Right lobe of liver (tissue), 6 donors: Measurements from ENCODE around the gene NAGLU. TPM values are rescaled to one million over a fixed set of nuclear protein-coding genes. Genes with fewer than 3 reads are reported as not detected.

Source experiments
- ATAC-seq, 4 donors: fragments of 200-7000 bp; cut with Tn5 transposase; one replicate each; pipeline ENCODE4 v1.9.1; 2020; ENCODE audit warnings: mild to moderate bottlenecking in 4 of 4, moderate library complexity in 4 of 4
- DNase-seq, 3 donors: peaks; one replicate each; pipeline ENCODE4 v3.0.0-alpha.2; 2020
- H3K27ac ChIP-seq, 3 donors: fragments of 200-600 bp; one replicate each; pipeline ENCODE4 v1.8.0; 2022
- H3K27me3 ChIP-seq, 2 donors: fragments of 200-600 bp; one replicate each; pipeline ENCODE4 v1.8.0; 2022
- H3K36me3 ChIP-seq, 4 donors: fragments of 200-600 bp; sonication (generic) in 1 of 4; one replicate each; pipeline versions ENCODE4 v1.5.1 to v1.8.0; 2017 to 2022; ENCODE audit warnings: control low read depth in 1 of 4
- H3K4me1 ChIP-seq, 4 donors: fragments of 200-600 bp; sonication (generic) in 1 of 4; one replicate each; pipeline versions ENCODE4 v1.5.1 to v1.8.0; 2017 to 2022; ENCODE audit warnings: control low read depth in 1 of 4
- H3K4me3 ChIP-seq, 3 donors: fragments of 200-600 bp; one replicate each; pipeline ENCODE4 v1.8.0; 2022
- H3K9me3 ChIP-seq, 4 donors: fragments of 200-600 bp; sonication (generic) in 1 of 4; one replicate each; pipeline versions ENCODE4 v1.5.1 to v1.8.0; 2017 to 2022; ENCODE audit warnings: control low read depth in 1 of 4
- POLR2A ChIP-seq: fragments of 450-650 bp; IDR thresholded peaks from one replicate; pipeline ENCODE4 v1.6.1; 2017; ENCODE audit warnings: antibody characterized with exemption, mild to moderate bottlenecking
- WGBS: methylation state at CpG from one replicate; pipeline ENCODE4 v1.1.6; 2018; ENCODE audit warnings: low coverage, low lambda C conversion rate; ENCODE audit not compliant: insufficient coverage; ENCODE audit errors: missing lambda C conversion rate; 5-methylcytosine and 5-hydroxymethylcytosine counted together
- intact Hi-C, 2 donors: fragments of 100-400 bp; cut with DNase I; formaldehyde crosslinking; loops; one replicate each; pipeline versions ENCODE4 v1.11.2 to v1.14.1; 2022
- total RNA-seq, 6 experiments: library from RNA; depleted of rRNA in 2 of 6; stranded (reverse); fragments of >200 nt in 2 of 6; fragmentation: NEBNext Ultra II Directional in 3 of 6; extraction: Animal tissue kit (Norgen Biotek cat#: 25700) in 3 of 6; gene quantifications; one replicate each; pipeline versions ENCODE4 v1.1.0 to v1.2.4, GENCODE V29; 2016 to 2023
- TF ChIP-seq, protein P1 (sequence below), 4 donors: fragments of 200-600 bp in 3 of 4; fragments of 450-650 bp in 1 of 4; IDR thresholded peaks; one replicate each; pipeline versions ENCODE4 v1.5.1 to v1.8.0; 2016 to 2022; ENCODE audit warnings: antibody characterized with exemption in 4 of 4, mild to moderate bottlenecking in 2 of 4
- donor health status: DM: no; HTN: yes; CAD: no.
- donor health status: DM: no; HTN: no; CAD: no.
- donor health status: DM: no; HTN: no; CAD: no.
- donor health status: DM: no; HTN: yes; CAD: no.
- donor health status: DM: no; HTN: yes; CAD: no.

NAGLU gene
- total RNA-seq, 6 experiments from 2014 or later: 36.4 to 81.6 (median 43.7) TPM

DNA sequence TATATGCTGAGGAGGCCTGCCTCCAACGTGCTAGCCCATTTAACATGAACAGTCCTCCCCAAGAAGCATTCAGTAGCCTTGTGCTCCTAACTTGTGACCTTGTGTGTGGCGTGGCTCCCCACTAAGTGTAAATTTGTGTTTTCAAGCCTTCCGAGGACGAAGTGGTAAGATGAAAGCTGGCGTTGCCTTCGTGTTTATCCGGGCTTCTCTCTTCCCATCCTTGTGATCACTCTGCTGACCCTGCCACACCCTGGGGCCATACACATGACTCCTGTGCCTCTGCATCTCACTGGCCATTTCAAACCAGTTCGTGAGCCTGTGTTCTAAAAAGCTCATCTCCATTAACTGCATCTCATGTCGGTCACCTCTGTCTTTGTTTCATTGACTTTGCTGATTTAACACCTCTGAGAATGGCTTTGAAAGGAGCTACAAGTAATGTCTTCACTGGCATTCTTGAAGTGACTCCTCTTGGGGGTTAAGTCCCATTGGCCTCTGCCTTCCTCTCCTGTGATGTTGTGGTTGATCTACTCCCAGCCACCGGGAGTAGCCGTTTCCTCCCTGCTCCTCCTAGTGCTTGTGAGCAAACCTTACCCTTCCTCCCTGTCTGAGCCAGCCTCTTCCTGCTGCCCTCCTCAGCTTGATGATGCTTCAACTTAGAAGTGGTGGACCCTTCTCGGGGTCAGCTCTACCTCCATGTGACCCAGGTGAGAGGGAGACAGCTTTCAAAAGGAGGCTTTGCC, 27.4 kb upstream of the NAGLU start:
- no peak overlapping the region for H3K27ac ChIP-seq
- ATAC-seq (no peak), DNase-seq (no peak)
- intact Hi-C loops: no loop called here
- H3K36me3 ChIP-seq: peaks cover 0 to 29% (median 3%) of the 10 kb centered on the region in 4 donors
- 75% methylated on average over 11 of the region's 12 CpGs for WGBS
- no peak for TF ChIP-seq POLR2A
- TF ChIP-seq, protein P1, sequence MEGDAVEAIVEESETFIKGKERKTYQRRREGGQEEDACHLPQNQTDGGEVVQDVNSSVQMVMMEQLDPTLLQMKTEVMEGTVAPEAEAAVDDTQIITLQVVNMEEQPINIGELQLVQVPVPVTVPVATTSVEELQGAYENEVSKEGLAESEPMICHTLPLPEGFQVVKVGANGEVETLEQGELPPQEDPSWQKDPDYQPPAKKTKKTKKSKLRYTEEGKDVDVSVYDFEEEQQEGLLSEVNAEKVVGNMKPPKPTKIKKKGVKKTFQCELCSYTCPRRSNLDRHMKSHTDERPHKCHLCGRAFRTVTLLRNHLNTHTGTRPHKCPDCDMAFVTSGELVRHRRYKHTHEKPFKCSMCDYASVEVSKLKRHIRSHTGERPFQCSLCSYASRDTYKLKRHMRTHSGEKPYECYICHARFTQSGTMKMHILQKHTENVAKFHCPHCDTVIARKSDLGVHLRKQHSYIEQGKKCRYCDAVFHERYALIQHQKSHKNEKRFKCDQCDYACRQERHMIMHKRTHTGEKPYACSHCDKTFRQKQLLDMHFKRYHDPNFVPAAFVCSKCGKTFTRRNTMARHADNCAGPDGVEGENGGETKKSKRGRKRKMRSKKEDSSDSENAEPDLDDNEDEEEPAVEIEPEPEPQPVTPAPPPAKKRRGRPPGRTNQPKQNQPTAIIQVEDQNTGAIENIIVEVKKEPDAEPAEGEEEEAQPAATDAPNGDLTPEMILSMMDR (IDR thresholded peaks at IDR 0.05): no peak
- H3K9me3 ChIP-seq: no peaks in the 10 kb centered on the region
- H3K4me3 ChIP-seq: no peak overlapping the region
- no peaks in the 10 kb centered on the region for H3K27me3 ChIP-seq
- H3K4me1 ChIP-seq: peaks cover 0 to 11% (median 0%) of the 10 kb centered on the region in 4 donors

DNA sequence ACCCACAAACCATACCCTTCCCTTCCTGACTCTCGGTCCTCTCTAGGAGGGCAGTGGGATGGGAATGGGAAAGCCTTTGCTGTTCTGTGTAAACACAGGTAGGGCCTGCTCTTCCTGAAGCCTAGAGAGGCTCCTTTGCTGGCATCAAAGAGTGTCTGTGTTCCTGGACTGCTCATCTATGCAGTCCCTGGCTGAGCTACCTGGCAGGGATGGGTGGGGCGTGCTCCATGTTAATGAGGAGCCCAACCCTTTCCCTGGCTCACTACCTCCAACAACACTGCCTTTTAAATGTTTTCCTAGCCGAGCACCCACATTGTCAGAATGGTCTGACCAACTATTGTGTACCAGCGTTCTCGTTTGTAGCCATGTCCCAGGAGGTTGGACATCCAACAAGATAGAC, 26.6 kb upstream of the NAGLU start:
- H3K4me3 ChIP-seq: no peak overlapping the region
- no peaks in the 10 kb centered on the region for H3K9me3 ChIP-seq
- peaks cover 0 to 11% (median 0%) of the 10 kb centered on the region in 4 donors for H3K4me1 ChIP-seq
- WGBS: 80% methylated on average over 5 of the region's 5 CpGs
- H3K27ac ChIP-seq: no peak overlapping the region
- ATAC-seq: no peak
- no peak for TF ChIP-seq POLR2A
- TF ChIP-seq, protein P1 (IDR thresholded peaks at IDR 0.05): no peak
- intact Hi-C loops: no loop called here
- peaks cover 0 to 30% (median 3%) of the 10 kb centered on the region in 4 donors for H3K36me3 ChIP-seq
- DNase-seq: no peak
- no peaks in the 10 kb centered on the region for H3K27me3 ChIP-seq

DNA sequence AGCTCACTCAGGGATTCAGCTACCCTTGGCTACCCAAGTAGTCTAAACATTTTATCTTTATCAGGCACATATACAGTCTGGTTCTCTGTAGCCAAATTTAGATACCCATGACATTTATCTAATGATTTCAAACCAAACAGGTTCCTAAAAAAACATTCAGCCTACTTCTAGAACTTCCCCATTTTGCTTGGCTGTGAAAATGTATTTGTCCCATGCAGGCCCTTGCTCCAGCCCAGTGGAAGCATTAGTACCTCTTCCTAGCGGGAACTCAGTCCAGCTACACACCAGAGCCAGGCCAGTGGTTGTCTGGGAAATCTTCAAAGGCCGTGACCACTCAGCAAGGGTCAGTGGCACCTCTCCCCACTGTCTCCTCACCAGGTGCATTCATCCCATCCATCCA, 26.2 kb upstream of the NAGLU start:
- no peak overlapping the region for H3K27ac ChIP-seq
- DNase-seq (no peak), ATAC-seq (no peak)
- no peaks in the 10 kb centered on the region for H3K27me3 ChIP-seq
- intact Hi-C loops: loop anchor here in 1 of 2 donors (5.0 to 10.0 kb wide), 2 partner anchors 88 to 185 kb away; partner anchors contain the start of gene CAVIN1
- H3K4me3 ChIP-seq: no peak overlapping the region
- H3K9me3 ChIP-seq: no peaks in the 10 kb centered on the region
- TF ChIP-seq, protein P1 (IDR thresholded peaks at IDR 0.05): no peak
- TF ChIP-seq POLR2A: no peak
- H3K4me1 ChIP-seq: peaks cover 0 to 11% (median 0%) of the 10 kb centered on the region in 4 donors
- peaks cover 0 to 34% (median 3%) of the 10 kb centered on the region in 4 donors for H3K36me3 ChIP-seq
- 58% methylated on average over 2 of the region's 2 CpGs for WGBS

DNA sequence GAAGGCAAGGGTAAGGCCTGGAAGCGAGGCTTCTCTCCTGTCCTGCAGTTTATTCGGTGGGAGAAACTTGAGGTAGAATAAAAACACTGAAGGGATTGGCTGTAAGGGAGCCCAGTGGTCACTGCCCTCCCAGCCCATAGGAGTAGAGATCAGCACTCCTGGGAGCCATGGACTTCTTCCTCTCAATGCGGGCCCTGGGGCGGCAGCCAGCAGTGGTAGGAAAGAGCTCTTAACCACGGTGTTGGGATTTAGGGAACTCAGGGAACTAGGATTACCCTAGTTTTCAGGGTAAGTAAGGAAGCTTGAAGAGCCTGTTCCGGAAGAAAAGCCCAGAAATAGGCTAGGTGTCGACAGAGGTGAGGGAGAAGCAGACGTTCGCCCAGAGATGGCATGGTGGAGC, 23.8 kb upstream of the NAGLU start:
- DNase-seq: no peak
- Histone ChIP-seq H3K9me3 (no peaks in the 10 kb centered on the region), H3K36me3 (peaks cover 0 to 36% (median 3%) of the 10 kb centered on the region in 4 donors), H3K27me3 (no peaks in the 10 kb centered on the region), H3K4me1 (peaks cover 0 to 11% (median 0%) of the 10 kb centered on the region in 4 donors), H3K27ac (peak overlapping the region; percentile 66 to 76 (median 72)), H3K4me3 (no peak overlapping the region)
- 76% methylated on average over 8 of the region's 9 CpGs for WGBS
- TF ChIP-seq, protein P1 (IDR thresholded peaks at IDR 0.05): no peak
- TF ChIP-seq POLR2A: no peak
- intact Hi-C loops: loop anchor here in 1 of 2 donors (5.0 to 10.0 kb wide), 2 partner anchors 90 to 187 kb away; partner anchors contain the start of gene CAVIN1
- no peak for ATAC-seq
